H9 (cell line): ENCODE data around the gene ZNF423. TPM values are rescaled to one million over a fixed set of nuclear protein-coding genes. Genes with fewer than 3 reads are reported as not detected.

Experiments used
- DNase-seq: peaks from one replicate; pipeline ENCODE4 v3.0.0-alpha.2; 2017
- H2AFZ ChIP-seq: one replicate; pipeline ENCODE4 v1.6.1; 2013; ENCODE audit warnings: mild to moderate bottlenecking, low read length, control low read depth, moderate library complexity
- H2AK5ac ChIP-seq: 2 replicates; pipeline ENCODE4 v1.6.1; 2013; ENCODE audit warnings: low read length, control low read depth, mixed read lengths; ENCODE audit not compliant: insufficient read length
- H2BK120ac ChIP-seq: one replicate; pipeline ENCODE4 v1.6.1; 2013; ENCODE audit warnings: low read depth, mild to moderate bottlenecking, low read length, control low read depth, inconsistent platforms; ENCODE audit not compliant: poor library complexity, severe bottlenecking
- H2BK12ac ChIP-seq: 2 replicates; pipeline ENCODE4 v1.6.1; 2013; ENCODE audit warnings: low read length, control low read depth, mixed read lengths, low read depth; ENCODE audit not compliant: insufficient read length
- H2BK15ac ChIP-seq: 2 replicates; pipeline ENCODE4 v1.6.1; 2013; ENCODE audit warnings: low read depth, low read length, control low read depth
- H2BK20ac ChIP-seq: one replicate; pipeline ENCODE4 v1.6.1; 2013; ENCODE audit warnings: low read depth, mild to moderate bottlenecking, low read length, control low read depth, inconsistent platforms; ENCODE audit not compliant: poor library complexity, severe bottlenecking
- H2BK5ac ChIP-seq: 2 replicates; pipeline ENCODE4 v1.6.1; 2013; ENCODE audit warnings: low read length, control low read depth, mixed read lengths; ENCODE audit not compliant: insufficient read length
- H3K14ac ChIP-seq: 2 replicates; pipeline ENCODE4 v1.6.1; 2013; ENCODE audit warnings: low read length, control low read depth; ENCODE audit not compliant: insufficient read depth
- H3K18ac ChIP-seq: 2 replicates; pipeline ENCODE4 v1.6.1; 2013; ENCODE audit warnings: low read depth, mild to moderate bottlenecking, mixed read lengths, low read length, control low read depth; ENCODE audit not compliant: insufficient read length
- H3K23ac ChIP-seq: 2 replicates; pipeline ENCODE4 v1.6.1; 2013; ENCODE audit warnings: low read length, control low read depth, mixed read lengths, low read depth; ENCODE audit not compliant: insufficient read length
- H3K23me2 ChIP-seq: 2 replicates; pipeline ENCODE4 v1.6.1; 2013; ENCODE audit warnings: low read depth, mild to moderate bottlenecking, mixed read lengths, low read length, control low read depth; ENCODE audit not compliant: insufficient read length, poor library complexity, severe bottlenecking
- H3K27ac ChIP-seq: 2 replicates; pipeline ENCODE4 v1.5.1; 2013; ENCODE audit warnings: low read length, control low read depth, mixed read lengths, low read depth; ENCODE audit not compliant: insufficient read length
- H3K27me3 ChIP-seq: 2 replicates; pipeline ENCODE4 v1.6.1; 2013; ENCODE audit warnings: low read length, control low read depth, inconsistent platforms; ENCODE audit not compliant: insufficient read depth
- H3K4ac ChIP-seq: 2 replicates; pipeline ENCODE4 v1.6.1; 2013; ENCODE audit warnings: low read depth, mild to moderate bottlenecking, control low read depth, inconsistent platforms, low read length, moderate library complexity
- H3K4me1 ChIP-seq: 2 replicates; pipeline ENCODE4 v1.6.1; 2013; ENCODE audit warnings: low read length, control low read depth, inconsistent platforms; ENCODE audit not compliant: insufficient read depth
- H3K4me2 ChIP-seq: 2 replicates; pipeline ENCODE4 v1.6.1; 2013; ENCODE audit warnings: low read length, control low read depth, mixed read lengths; ENCODE audit not compliant: insufficient read length, insufficient read depth
- H3K56ac ChIP-seq: 2 replicates; pipeline ENCODE4 v1.6.1; 2013; ENCODE audit warnings: low read depth, mild to moderate bottlenecking, mixed read lengths, low read length, control low read depth; ENCODE audit not compliant: insufficient read length
- H3K79me1 ChIP-seq: 2 replicates; pipeline ENCODE4 v1.6.1; 2013; ENCODE audit warnings: low read depth, mild to moderate bottlenecking, moderate library complexity, low read length, control low read depth, inconsistent platforms; ENCODE audit not compliant: insufficient read depth, poor library complexity, severe bottlenecking
- H3K79me2 ChIP-seq: 2 replicates; pipeline ENCODE4 v1.6.1; 2013; ENCODE audit warnings: low read length, control low read depth, inconsistent platforms; ENCODE audit not compliant: insufficient read depth
- H3K9ac ChIP-seq: 2 replicates; pipeline ENCODE4 v1.6.1; 2013; ENCODE audit warnings: low read length, control low read depth, mixed read lengths; ENCODE audit not compliant: insufficient read length; ENCODE audit errors: extremely low read depth
- H3K9me3 ChIP-seq: one replicate; pipeline ENCODE4 v1.6.1; 2013; ENCODE audit warnings: low read depth, low read length, inconsistent platforms; ENCODE audit not compliant: control insufficient read depth
- H3T11ph ChIP-seq: one replicate; pipeline ENCODE4 v1.6.1; 2013; ENCODE audit warnings: mild to moderate bottlenecking, low read length, control low read depth, inconsistent platforms
- H4K20me1 ChIP-seq: one replicate; pipeline ENCODE4 v1.6.1; 2013; ENCODE audit not compliant: control insufficient read depth, insufficient read length, insufficient read depth
- H4K5ac ChIP-seq: 2 replicates; pipeline ENCODE4 v1.6.1; 2013; ENCODE audit warnings: low read depth, mild to moderate bottlenecking, mixed read lengths, low read length, control low read depth; ENCODE audit not compliant: insufficient read length
- H4K8ac ChIP-seq: replicated peaks from 2 replicates; pipeline ENCODE4 v1.6.1; 2013; ENCODE audit warnings: low read length, control low read depth, mixed read lengths, low read depth; ENCODE audit not compliant: insufficient read length
- H4K91ac ChIP-seq: 2 replicates; pipeline ENCODE4 v1.6.1; 2013; ENCODE audit warnings: low read depth, mild to moderate bottlenecking, moderate library complexity, mixed read lengths, low read length, control low read depth; ENCODE audit not compliant: insufficient read length
- H3K27ac Mint-ChIP-seq, 3 experiments: 2 replicates in 2 of 3; 3 replicates in 1 of 3; pipeline ENCODE4 v1.8.0; 2020 to 2021; ENCODE audit warnings: mixed read lengths in 3 of 3, mild to moderate bottlenecking in 1 of 3, moderate library complexity in 1 of 3
- H3K27me3 Mint-ChIP-seq: 2 replicates; pipeline ENCODE4 v1.8.0; 2021; ENCODE audit warnings: low read depth, mild to moderate bottlenecking, moderate library complexity, mixed read lengths
- H3K36me3 Mint-ChIP-seq, 3 experiments: 2 replicates in 2 of 3; 3 replicates in 1 of 3; pipeline ENCODE4 v1.8.0; 2020 to 2021; ENCODE audit warnings: low read depth in 3 of 3, mixed read lengths in 3 of 3; ENCODE audit not compliant: insufficient read depth in 1 of 3
- H3K4me1 Mint-ChIP-seq, 2 experiments: 2 replicates each; pipeline ENCODE4 v1.8.0; 2020; ENCODE audit warnings: mixed read lengths in 2 of 2
- H3K4me3 Mint-ChIP-seq, 2 experiments: 2 replicates in 1 of 2; 3 replicates in 1 of 2; pipeline ENCODE4 v1.8.0; 2020 to 2021; ENCODE audit warnings: mild to moderate bottlenecking in 2 of 2, mixed read lengths in 2 of 2, moderate library complexity in 1 of 2
- H3K9me3 Mint-ChIP-seq, 2 experiments: 2 replicates in 1 of 2; 3 replicates in 1 of 2; pipeline ENCODE4 v1.8.0; 2020; ENCODE audit warnings: mild to moderate bottlenecking in 2 of 2, mixed read lengths in 2 of 2, moderate library complexity in 1 of 2
- CTCF ChIP-seq: fragments of 200-600 bp; sonication (generic); conservative IDR thresholded peaks from 3 replicates; pipeline ENCODE4 v1.8.0; 2021; ENCODE audit warnings: antibody characterized with exemption, mild to moderate bottlenecking
- WGBS: extraction: QIAGEN DNeasy Blood & Tissue Kit; methylation state at CpG from one replicate; pipeline ENCODE4 v1.1.7; 2013; ENCODE audit warnings: missing lambda C conversion rate, low lambda C conversion rate, mixed read lengths; ENCODE audit not compliant: insufficient read length; ENCODE audit errors: extremely low coverage; 5-methylcytosine and 5-hydroxymethylcytosine counted together
- total RNA-seq: library from RNA; stranded (reverse); gene quantifications from 2 replicates; pipeline ENCODE4 v1.2.1, GENCODE V29; 2021

ZNF423 gene
- total RNA-seq, 1 experiment from 2014 or later = 51.5 TPM

GRCh38 chr16:49630783-49631182 lies 225.1 kb downstream of the ZNF423 start:
- no peak overlapping the region for H3K14ac ChIP-seq
- H4K8ac ChIP-seq = no peak overlapping the region
- H3K23me2 ChIP-seq = no peaks in the 10 kb centered on the region
- H2BK12ac ChIP-seq = no peak overlapping the region
- no peaks in the 10 kb centered on the region for H3K27me3 ChIP-seq
- no peak overlapping the region for H4K91ac ChIP-seq
- no peaks in the 10 kb centered on the region for H3K79me1 ChIP-seq
- no peak overlapping the region for H2BK15ac ChIP-seq
- H2BK120ac ChIP-seq = no peak overlapping the region
- no peak overlapping the region for H3K4me2 ChIP-seq
- no peak overlapping the region for H4K5ac ChIP-seq
- no peak overlapping the region for H3K18ac ChIP-seq
- no peaks in the 10 kb centered on the region for H3K4me1 ChIP-seq
- Mint-ChIP-seq H3K27ac (no peak overlapping the region; a peak in 1 of 7 replicates), H3K27me3 (no peaks in the 10 kb centered on the region), H3K4me1 (peaks cover 3 to 9% of the 10 kb centered on the region in 2 experiments; a peak in 1 of 4 replicates), H3K4me3 (no peak overlapping the region), H3K36me3 (peaks cover 7 to 18% (median 13%) of the 10 kb centered on the region in 3 experiments), H3K9me3 (peaks cover 0 to 4% of the 10 kb centered on the region in 2 experiments; a peak in 2 of 5 replicates)
- no peak overlapping the region for H3T11ph ChIP-seq
- DNase-seq = peak; percentile 14
- H2BK20ac ChIP-seq = no peak overlapping the region
- TF ChIP-seq CTCF = no peak
- H2BK5ac ChIP-seq = no peak overlapping the region
- H4K20me1 ChIP-seq = no peaks in the 10 kb centered on the region
- H3K79me2 ChIP-seq = no peaks in the 10 kb centered on the region
- WGBS = no CpG with 5 or more reads among the region's 4 CpGs
- no peak overlapping the region for H3K4ac ChIP-seq
- H3K27ac ChIP-seq = no peak overlapping the region
- H2AFZ ChIP-seq = no peak overlapping the region
- no peaks in the 10 kb centered on the region for H3K9me3 ChIP-seq
- H2AK5ac ChIP-seq = no peak overlapping the region
- H3K23ac ChIP-seq = no peak overlapping the region
- H3K9ac ChIP-seq = no peak overlapping the region
- H3K56ac ChIP-seq = no peak overlapping the region
